GM21737 (cell line): ENCODE data around the gene SLC6A18.
"Not testable (repeated sequence)": the region's sequence is repeated elsewhere in the genome, so short reads cannot be mapped to it uniquely, and the experiment has no call there.

Experiments used
- ATAC-seq: cut with Tn5 transposase; IDR thresholded peaks from one replicate; pipeline ENCODE4 v1.9.1; 2021; ENCODE audit warnings: mild to moderate bottlenecking, moderate library complexity; ENCODE audit not compliant: unreplicated experiment

The SLC6A18 gene

DNA sequence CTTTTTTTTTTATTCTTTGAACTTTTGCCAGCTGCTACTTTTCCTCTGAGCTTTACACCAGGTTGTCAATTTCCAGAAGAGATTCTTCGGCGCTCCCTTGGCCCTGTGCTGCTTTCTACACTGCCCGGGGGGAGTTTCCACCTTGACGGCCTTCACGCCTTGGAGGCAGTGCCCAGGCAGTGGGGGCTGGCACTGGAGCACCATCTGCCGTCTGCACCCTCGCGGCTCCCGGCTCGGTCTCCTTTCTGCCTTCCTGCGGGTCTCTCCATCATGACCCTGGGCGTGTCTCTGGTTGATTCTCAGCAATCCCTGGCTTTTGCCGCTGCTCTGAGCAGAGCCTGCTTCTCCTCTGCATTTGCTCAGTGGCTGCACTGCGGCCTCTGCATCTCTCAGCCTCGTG, 2.9 kb downstream of the SLC6A18 start:
- no peak for ATAC-seq

GRCh38 chr5:1229023-1229422, 3.8 kb downstream of the SLC6A18 start:
- ATAC-seq, result not testable (repeated sequence)

DNA sequence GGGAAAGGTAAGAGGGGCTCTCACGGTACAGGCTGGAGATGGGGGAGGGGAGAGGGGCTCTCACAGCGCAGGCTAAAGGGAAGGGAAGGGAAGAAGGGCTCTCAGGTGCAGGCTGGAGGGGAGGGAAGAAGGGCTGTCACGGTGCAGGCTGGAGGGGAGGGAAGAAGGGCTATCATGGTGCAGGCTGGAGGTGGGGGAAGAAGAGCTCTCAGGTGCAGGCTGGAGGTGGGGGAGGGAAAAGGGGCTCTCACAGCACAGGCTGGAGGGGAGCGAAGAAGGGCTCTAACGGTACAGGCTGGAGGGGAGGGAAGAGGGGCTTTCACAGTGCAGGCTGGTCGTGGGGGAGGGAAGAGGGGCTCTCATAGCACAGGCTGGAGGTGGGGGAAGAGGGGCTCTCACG, 4.6 kb downstream of the SLC6A18 start:
- ATAC-seq, result no peak

- no peak for ATAC-seq
Observed at GRCh38 chr5:1230551-1230950, 5.4 kb downstream of the SLC6A18 start.

- ATAC-seq, result no peak
Observed at GRCh38 chr5:1231354-1231905, 6.2 kb downstream of the SLC6A18 start.

- no peak for ATAC-seq
Observed at GRCh38 chr5:1232780-1233179, 7.6 kb downstream of the SLC6A18 start.

DNA sequence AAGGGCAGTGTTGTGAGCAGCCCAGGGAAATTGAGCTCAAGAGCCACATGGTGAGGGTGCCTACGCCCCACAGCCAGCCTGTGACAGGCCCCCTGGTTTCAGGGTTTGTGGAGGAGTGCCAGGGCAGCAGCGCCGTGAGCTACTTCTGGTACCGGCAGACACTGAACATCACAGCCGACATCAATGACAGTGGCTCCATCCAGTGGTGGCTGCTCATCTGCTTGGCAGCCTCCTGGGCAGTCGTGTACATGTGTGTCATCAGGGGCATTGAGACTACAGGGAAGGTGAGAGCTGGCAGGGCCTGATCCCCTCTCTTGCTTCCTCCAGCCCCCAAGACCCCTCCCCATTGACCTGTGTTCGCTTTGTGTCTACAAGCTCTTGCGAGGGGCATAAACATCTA, 10.2 kb downstream of the SLC6A18 start:
- ATAC-seq, result no peak

GRCh38 chr5:1235838-1236237, 10.7 kb downstream of the SLC6A18 start:
- ATAC-seq, result no peak

DNA sequence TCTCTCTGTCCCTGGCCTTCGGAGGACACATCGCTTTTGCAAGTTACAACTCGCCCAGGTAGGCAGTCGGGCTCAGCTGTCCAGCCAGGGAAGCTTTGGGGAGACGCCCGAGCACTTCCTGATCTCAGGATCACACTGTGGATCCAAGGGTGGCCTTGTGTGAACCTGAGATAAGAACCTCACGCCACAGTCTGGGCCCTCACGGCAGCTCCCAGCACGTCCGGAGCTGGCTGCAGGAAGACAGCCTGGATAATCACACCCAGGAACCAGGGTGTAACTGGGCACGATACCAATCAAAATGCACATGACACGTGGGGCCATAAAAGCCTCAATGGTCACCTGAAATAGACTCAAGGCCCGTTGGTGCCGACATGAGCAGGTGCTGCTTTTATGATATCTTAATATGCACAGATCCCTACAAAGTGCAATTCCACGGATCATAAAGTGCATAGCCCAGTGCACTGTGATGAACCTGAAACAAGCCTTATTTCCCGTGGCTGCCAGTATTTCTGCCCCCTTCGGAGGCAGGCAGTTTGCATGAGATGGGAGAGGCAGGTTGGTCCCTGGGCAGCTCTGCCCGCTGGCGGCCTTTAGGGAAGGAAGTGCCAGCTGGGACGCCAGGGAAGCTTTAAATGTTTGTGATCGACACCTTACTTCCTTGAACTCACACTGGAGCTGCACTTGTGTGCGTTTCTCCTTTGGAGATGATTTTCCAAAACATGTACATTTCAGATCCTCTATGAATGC, 14.5 kb downstream of the SLC6A18 start:
- ATAC-seq, result no peak

DNA sequence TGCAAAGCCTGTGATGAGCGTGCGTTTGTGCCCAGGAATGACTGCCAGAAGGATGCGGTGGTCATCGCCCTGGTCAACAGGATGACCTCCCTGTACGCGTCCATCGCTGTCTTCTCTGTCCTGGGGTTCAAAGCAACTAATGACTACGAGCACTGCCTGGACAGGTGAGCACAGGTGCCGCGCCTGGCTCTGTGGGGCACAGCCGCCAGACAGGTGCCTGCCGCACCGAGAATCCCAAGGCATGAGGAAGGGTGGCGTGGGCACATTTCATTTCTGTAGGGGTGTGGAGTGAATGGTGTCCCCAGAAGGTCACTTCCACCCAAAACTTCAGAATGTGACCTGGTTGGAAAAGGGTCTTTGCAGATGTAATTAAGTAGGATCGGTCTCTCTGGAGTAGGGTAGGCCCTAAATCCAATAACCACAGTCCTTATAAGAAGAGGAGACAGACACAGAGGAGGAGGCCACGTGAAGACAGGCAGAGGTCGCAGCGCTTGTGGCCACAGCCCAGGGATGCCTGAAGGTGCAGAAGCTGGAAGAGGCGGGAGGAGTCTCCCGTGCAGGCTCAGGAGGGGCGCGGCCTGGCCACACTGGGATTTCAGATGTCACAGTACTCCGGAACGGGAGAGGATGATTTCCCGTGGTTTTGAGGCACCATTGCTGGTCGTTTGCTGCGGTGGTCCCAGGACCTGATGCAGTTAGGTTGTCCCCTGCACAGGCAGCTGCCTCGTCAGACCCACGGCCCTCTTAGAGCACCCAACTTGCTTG, 15.5 kb downstream of the SLC6A18 start:
- no peak for ATAC-seq

- ATAC-seq, result no peak
Observed at GRCh38 chr5:1241509-1242080, 16.4 kb downstream of the SLC6A18 start.

DNA sequence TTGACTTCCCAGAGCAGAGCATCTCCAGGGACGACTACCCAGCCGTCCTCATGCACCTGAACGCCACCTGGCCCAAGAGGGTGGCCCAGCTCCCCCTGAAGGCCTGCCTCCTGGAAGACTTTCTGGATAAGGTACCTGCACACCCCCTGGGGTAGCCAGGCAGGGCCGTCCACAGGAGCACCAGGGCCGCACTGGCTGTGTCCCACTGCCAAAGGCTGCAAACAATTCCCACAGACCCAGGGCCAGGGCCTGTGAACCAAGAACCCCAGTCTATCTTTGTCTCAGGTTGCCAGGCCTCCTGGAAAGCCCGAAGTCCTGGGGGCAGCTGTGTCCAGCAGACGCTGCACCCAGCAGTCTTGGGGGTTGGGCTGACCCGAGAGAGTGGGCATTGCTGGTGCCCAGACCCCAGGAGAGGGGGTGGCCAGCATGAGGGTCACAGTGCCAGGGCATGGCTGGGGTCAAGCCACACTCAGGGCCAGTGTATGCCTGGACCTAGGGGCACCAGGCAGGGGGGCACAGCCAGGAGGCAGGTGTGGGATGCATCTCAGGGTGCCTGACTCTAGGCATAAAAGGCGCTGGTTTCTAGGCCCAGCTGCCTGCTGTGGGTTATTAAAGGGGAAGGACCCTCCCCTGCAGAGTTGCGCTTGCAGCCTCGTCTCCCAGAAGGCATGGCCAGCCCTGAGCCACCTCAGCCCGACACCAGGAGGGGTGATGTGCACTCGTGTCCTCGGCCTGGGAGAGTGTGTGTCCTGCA, 17.7 kb downstream of the SLC6A18 start:
- ATAC-seq, result no peak

DNA sequence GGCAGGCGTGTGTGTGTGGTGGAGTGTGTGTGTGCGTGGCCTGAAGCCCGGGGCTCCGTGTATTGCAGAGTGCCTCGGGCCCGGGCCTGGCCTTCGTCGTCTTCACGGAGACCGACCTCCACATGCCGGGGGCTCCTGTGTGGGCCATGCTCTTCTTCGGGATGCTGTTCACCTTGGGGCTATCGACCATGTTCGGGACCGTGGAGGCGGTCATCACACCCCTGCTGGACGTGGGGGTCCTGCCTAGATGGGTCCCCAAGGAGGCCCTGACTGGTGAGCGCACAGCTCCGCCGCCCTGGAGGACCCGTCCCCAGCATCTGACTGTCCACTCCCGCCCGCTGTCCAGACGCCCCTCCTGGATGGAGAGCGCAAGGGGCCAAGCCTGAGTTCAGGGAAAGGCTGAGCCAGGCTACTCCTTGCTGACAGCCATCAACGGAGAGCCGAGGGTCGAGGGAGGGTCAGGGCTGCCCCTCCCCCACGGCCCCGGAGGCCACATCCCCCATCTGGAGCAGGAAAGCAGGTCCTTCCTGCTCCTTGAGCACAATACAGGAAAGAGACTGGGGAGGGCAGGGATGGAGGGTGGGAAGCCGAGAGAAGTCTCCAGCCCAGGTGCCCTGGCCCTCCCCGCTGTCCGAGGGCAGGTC, 18.4 kb downstream of the SLC6A18 start:
- ATAC-seq, result no peak

DNA sequence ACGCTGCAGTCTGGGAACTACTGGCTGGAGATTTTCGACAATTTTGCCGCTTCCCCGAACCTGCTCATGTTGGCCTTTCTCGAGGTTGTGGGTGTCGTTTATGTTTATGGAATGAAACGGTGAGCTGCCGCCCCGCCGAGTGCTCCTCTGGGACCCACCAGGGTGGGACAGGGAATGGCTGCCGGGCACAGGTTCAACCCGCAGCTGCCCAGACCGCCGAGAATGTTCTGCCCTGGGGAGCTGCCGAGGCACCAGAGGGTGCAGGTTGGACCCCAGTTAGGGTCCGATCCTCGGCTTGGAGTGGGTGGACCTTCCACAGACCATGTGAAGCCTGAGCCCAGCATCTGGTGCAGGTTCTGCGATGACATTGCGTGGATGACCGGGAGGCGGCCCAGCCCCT, 19.1 kb downstream of the SLC6A18 start:
- no peak for ATAC-seq

DNA sequence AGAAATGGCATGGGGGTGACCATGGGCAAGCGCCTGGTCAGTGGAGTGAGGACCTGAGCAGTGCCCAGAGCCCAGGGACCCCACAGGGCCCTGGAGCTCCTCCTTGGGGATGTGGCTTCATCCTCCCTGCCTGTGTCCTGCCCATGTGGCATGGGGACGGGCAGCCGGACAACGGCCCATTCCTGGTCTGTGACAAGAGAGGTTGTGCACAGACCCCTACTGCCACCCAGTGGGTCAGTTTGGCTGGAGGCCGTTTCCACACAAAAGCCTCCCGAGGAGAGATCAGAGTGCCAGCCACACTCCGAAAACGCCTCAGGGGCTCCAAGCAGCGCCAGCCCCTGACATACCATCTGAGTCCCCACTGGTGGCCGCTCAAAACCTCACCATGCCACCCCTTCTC, 19.8 kb downstream of the SLC6A18 start:
- ATAC-seq, result no peak

GRCh38 chr5:1245905-1246576, 20.9 kb downstream of the SLC6A18 start:
- ATAC-seq, result no peak

DNA sequence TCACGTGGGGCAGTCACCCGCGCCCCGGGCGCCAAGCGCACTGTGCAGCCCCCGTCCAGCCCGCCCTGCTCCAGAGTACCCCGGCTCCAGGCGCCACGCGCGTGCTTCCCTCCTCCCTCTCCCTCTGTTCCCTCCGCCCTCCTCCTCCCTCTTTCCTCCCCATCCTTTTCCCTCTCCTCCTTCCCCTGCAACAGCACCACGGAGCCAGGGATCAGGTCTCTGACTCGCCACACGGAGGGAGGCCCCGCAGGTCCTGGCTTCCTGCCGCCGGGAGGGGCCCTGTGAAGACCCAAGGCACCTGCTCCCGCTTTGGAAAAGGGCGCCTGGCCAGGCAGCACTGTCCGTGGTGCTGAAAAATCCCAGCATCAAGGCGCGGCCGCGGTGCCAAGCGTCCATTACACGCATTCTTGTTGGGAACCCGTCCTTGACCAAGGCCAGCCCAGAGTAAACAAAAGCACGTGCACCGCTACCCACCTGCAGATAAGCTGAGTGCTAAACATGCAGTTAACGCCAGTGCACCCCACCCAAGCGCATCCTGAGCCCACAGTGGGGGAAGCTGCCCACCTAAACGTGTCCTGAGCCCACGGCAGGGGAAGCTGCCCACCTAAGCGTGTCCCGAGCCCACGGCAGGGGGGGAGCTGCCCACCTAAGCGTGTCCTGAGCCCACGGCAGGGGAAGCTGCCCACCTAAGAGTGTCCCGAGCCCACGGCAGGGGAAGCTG, 21.7 kb downstream of the SLC6A18 start:
- no peak for ATAC-seq

DNA sequence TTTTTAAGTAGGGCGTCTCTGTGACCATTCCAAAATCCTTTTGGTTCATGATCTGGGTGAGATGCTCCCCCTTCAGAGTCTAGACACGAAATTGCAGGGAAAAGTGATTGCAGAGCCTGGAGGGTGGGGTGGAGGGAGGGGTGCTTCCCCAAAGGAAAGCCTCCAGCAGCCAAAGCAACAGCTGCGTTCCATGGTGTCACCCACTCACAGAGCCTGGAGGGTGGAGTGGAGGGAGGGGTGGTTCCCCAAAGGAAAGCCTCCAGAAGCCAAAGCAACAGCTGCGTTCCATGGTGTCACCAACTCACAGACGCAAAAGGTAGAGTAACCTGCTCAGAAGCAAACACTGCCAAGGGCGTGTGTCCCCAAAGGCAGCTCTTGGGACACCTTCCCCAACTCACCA, 22.6 kb downstream of the SLC6A18 start:
- ATAC-seq, result no peak
